RWPE2 (cell line): ENCODE results near the gene CBX8.

ENCODE experiments used
- ATAC-seq: fragments of 200-7000 bp; cut with Tn5 transposase; 3 replicates; pipeline ENCODE4 v1.9.1; 2021; ENCODE audit warnings: low read depth
- DNase-seq: peaks from one replicate; pipeline ENCODE4 v3.0.0-alpha.2; 2020; ENCODE audit warnings: low spot score
- H3K27ac ChIP-seq: fragments of 450-650 bp; 2 replicates; pipeline ENCODE4 v1.5.1; 2017; ENCODE audit warnings: mild to moderate bottlenecking; ENCODE audit not compliant: poor library complexity, severe bottlenecking
- H3K27me3 ChIP-seq: fragments of 250-450 bp; sonication (Bioruptor Pico); 2 replicates; pipeline ENCODE4 v1.5.1; 2021; ENCODE audit warnings: mild to moderate bottlenecking, moderate library complexity; ENCODE audit not compliant: insufficient read depth, poor library complexity, severe bottlenecking
- H3K36me3 ChIP-seq: fragments of 250-450 bp; sonication (Bioruptor Pico); 2 replicates; pipeline ENCODE4 v1.5.1; 2020; ENCODE audit warnings: low read depth, mild to moderate bottlenecking, moderate library complexity
- H3K4me1 ChIP-seq: fragments of 250-450 bp; sonication (Bioruptor Pico); 2 replicates; pipeline ENCODE4 v1.5.1; 2021; ENCODE audit warnings: mild to moderate bottlenecking, moderate library complexity; ENCODE audit not compliant: insufficient read depth, poor library complexity, severe bottlenecking
- H3K4me3 ChIP-seq: fragments of 250-450 bp; sonication (Bioruptor Pico); 2 replicates; pipeline ENCODE4 v1.5.1; 2021; ENCODE audit warnings: mild to moderate bottlenecking, moderate library complexity; ENCODE audit not compliant: severe bottlenecking
- H3K9me3 ChIP-seq: fragments of 250-450 bp; sonication (Bioruptor Pico); 2 replicates; pipeline ENCODE4 v1.5.1; 2021; ENCODE audit warnings: mild to moderate bottlenecking, moderate library complexity; ENCODE audit not compliant: severe bottlenecking
- TF ChIP-seq, protein P1 (sequence below): fragments of 450-650 bp; IDR thresholded peaks from one replicate; pipeline ENCODE4 v1.5.1; 2017; ENCODE audit warnings: mild to moderate bottlenecking, moderate library complexity; ENCODE audit not compliant: poor library complexity, severe bottlenecking

CBX8 gene

DNA sequence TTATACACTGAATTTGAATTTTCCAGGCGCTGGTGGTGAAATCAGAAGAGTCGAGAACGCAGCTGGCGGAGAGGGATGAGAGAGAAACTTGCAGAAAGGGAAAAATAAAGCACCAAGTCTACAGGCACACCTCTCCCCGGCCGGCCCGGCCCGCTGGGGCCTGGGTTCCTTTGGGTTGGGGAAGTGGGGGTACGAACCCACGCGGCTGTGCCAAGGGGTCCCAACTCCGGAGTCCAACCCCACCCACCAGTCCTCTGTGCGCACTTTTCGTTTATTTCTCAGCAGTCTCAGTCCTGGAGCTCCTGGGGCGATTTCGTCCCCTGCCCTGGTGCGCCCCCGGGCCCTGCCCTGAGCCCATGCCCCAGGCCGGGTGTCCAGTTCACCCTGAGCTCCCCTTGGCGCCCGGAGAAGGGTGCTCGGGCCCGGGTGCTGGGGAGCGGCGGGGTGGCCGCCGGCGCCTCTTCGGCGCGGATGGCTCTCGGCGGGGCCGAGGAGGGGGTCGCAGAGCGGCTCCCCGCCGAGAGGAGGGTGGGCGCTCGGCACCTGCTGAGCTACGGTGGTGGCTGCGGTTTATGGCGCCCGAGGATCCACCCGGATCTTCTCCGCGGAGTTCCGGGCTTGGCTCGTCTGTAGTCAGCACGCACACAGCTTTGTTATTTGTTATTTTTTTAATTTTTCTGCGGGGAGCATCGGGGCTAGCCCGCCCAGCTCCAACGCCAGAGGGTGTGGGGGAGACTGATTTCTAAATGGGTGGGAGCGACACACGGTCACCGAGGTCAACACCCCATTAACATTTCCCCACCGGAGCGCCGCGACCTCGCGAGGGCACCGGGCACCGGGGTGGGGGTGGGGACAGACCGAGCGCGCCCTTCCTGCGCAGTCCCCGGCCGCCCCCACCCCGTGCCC is 15.7 kb upstream of the CBX8 start:
- H3K4me3 ChIP-seq, result peak overlapping the region; percentile 24

DNA sequence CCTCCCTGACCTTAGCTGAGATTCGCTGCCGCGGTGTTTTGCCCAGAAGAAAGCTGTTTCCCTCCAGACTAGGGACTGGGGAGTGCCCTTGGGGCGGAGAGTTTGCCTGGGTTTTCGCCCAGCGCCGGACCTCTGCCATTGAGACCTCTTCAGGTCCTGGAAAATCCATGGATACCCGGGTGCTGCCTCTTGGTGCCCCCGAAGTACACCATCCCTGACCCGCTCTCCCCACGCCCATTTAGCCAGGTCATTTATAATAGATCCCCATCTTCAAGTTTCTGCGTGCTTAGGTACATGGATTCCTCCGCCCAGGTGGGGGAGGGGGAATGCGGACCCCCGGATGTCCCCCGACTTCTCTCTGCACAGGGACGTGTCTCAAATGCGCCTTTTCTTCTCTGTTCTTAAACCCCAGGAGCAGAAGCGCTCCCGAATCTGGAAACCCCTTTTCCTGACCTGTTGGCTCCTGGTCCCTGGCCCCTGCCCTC is 15.0 kb upstream of the CBX8 start:
- ATAC-seq (no peak), DNase-seq (no peak)
- peaks cover 69% of the 10 kb centered on the region for H3K27me3 ChIP-seq
- no peaks in the 10 kb centered on the region for H3K36me3 ChIP-seq
- TF ChIP-seq, protein P1, sequence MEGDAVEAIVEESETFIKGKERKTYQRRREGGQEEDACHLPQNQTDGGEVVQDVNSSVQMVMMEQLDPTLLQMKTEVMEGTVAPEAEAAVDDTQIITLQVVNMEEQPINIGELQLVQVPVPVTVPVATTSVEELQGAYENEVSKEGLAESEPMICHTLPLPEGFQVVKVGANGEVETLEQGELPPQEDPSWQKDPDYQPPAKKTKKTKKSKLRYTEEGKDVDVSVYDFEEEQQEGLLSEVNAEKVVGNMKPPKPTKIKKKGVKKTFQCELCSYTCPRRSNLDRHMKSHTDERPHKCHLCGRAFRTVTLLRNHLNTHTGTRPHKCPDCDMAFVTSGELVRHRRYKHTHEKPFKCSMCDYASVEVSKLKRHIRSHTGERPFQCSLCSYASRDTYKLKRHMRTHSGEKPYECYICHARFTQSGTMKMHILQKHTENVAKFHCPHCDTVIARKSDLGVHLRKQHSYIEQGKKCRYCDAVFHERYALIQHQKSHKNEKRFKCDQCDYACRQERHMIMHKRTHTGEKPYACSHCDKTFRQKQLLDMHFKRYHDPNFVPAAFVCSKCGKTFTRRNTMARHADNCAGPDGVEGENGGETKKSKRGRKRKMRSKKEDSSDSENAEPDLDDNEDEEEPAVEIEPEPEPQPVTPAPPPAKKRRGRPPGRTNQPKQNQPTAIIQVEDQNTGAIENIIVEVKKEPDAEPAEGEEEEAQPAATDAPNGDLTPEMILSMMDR, result no peak
- H3K4me1 ChIP-seq, result peaks cover 2% of the 10 kb centered on the region
- no peaks in the 10 kb centered on the region for H3K9me3 ChIP-seq
- H3K4me3 ChIP-seq, result no peak overlapping the region
- H3K27ac ChIP-seq, result no peak overlapping the region

More for the DNA sequence above, 15.7 kb upstream of the CBX8 start:
- H3K27me3 ChIP-seq, result peaks cover 65% of the 10 kb centered on the region
- H3K36me3 ChIP-seq, result no peaks in the 10 kb centered on the region
- peaks cover 2% of the 10 kb centered on the region for H3K4me1 ChIP-seq
- DNase-seq (no peak), ATAC-seq (no peak)
- H3K9me3 ChIP-seq, result no peaks in the 10 kb centered on the region
- TF ChIP-seq, protein P1, result no peak
- no peak overlapping the region for H3K27ac ChIP-seq

DNA sequence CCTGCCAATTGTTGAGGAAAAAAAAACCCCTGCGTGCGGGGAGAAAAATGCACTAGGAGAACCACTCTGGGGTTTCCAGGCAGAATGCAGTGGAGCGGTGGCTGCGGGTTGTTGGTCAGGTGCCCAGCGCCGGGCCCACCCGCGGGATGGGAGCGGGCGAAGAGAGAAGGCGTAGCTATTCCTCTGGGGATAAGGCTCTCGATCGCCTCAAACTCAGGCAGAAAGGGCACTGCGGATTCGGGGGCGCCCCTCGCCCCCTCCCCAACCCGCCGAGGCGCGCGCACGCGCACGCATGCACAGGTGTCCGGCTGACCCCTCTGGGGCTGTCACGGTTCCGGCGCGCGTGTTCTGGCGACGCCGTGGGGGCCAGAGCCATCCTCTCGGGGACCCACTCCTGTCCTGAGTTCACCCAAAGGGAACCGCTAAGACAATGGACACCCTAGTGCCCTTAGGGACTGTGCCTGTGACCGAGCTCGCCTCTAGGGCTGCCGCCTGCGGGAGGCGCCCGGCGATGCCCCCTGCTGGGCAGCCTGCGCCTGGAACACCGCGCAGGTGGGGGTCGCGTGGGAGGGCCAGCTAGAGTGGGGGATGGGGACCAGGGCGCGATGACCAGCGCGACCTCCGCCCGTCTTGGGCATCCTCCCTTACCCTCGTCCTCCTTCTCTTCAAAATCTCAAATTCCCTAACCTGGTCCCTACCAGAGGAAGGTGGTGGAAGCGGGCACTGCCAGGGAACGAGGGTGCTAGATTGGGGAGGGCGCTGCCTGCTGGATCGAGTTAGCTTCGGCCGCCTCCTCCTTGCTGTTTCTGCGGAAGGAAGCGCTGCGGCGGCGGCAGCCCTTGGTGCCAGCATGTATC is 14.4 kb upstream of the CBX8 start:
- DNase-seq, result no peak
- no peak overlapping the region for H3K27ac ChIP-seq
- peaks cover 2% of the 10 kb centered on the region for H3K4me1 ChIP-seq
- peaks cover 74% of the 10 kb centered on the region for H3K27me3 ChIP-seq
- no peak overlapping the region for H3K4me3 ChIP-seq
- no peaks in the 10 kb centered on the region for H3K9me3 ChIP-seq
- TF ChIP-seq, protein P1, result peak; percentile 61
- ATAC-seq, result peak; percentile 25
- H3K36me3 ChIP-seq, result no peaks in the 10 kb centered on the region

DNA sequence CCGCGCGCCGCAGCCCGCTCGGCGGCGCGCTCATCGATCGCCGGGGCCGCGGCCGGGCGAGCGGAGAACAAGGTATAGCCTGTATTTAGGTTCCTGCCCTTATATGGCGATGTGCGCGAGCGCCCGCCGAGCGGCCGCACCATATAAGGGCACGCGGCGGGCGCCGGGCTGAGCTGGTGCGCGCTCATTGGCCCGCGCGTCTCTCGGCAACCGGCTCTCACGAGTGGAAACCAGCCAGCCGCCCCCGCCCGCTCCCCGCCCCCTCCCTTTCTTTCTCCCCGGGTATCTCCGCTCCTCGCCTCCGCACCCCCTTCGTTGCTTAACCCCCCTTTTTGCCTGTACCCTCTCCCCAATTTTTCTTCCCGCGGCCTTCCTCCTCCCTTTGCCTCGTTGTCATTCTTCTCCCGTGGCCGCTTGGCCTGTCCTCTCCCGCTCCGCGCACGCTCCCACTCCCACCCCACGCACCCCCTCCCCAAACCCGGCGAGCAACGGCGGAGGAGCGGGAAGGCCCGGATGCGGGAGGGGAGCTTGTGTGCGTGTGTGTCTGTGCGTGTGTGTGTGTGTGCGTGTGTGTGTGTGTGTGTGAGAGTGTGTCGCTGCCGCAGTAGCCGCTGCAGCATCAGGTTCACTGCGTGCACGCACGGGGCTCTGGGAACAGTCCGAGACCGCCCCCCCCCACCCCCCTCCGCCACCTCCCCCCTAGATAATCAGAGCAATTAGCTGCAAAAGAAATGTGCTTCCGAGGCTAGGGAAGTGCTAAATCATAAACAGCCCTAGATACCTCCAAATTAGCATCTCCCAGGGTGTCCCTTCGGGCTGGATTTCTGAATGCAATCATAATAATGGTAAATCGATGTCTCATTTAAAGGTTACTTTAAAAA is 13.5 kb upstream of the CBX8 start:
- TF ChIP-seq, protein P1, result no peak
- ATAC-seq (peak; percentile 89), DNase-seq (peak; percentile 85)
- H3K36me3 ChIP-seq, result no peaks in the 10 kb centered on the region
- H3K27me3 ChIP-seq, result peaks cover 80% of the 10 kb centered on the region
- H3K4me3 ChIP-seq, result peak overlapping the region; percentile 11
- H3K27ac ChIP-seq, result no peak overlapping the region
- peaks cover 2% of the 10 kb centered on the region for H3K4me1 ChIP-seq
- H3K9me3 ChIP-seq, result no peaks in the 10 kb centered on the region
